Keratinocyte (primary cell): ENCODE data around the gene FBXW12. TPM values are rescaled to one million over a fixed set of nuclear protein-coding genes. Genes with fewer than 3 reads are reported as not detected.

Experiments
- DNase-seq: peaks from one replicate; pipeline ENCODE4 v3.0.0-alpha.2; 2011; ENCODE audit warnings: low read depth, missing footprints, low spot score
- FAIRE-seq: peaks from 2 replicates; lab custom pipeline; 2011; peaks lifted over from hg19 to GRCh38; lab: Jason Lieb, UNC
- H2AFZ ChIP-seq: 2 replicates; pipeline ENCODE4 v1.6.0; 2012; ENCODE audit warnings: low read length, control low read depth, inconsistent platforms; ENCODE audit not compliant: control insufficient read depth
- H3K27ac ChIP-seq: 2 replicates; pipeline ENCODE4 v1.5.1; 2011; ENCODE audit warnings: low read length; ENCODE audit not compliant: control insufficient read depth, insufficient read depth
- H3K27me3 ChIP-seq: 3 replicates; pipeline ENCODE4 v1.6.0; 2011; ENCODE audit warnings: low read length; ENCODE audit not compliant: control insufficient read depth, insufficient read depth; ENCODE audit errors: extremely low read depth
- H3K36me3 ChIP-seq, 2 experiments: 2 replicates in 1 of 2; 3 replicates in 1 of 2; pipeline ENCODE4 v1.5.1; 2011; ENCODE audit warnings: low read length in 2 of 2, mild to moderate bottlenecking in 1 of 2; ENCODE audit not compliant: control insufficient read depth in 2 of 2, insufficient read depth in 2 of 2; ENCODE audit errors: extremely low read depth in 1 of 2
- H3K4me1 ChIP-seq: 3 replicates; pipeline ENCODE4 v1.5.1; 2011; ENCODE audit warnings: low read length; ENCODE audit not compliant: control insufficient read depth, insufficient read depth; ENCODE audit errors: extremely low read depth
- H3K4me2 ChIP-seq: 3 replicates; pipeline ENCODE4 v1.6.0; 2011; ENCODE audit warnings: low read depth, low read length; ENCODE audit not compliant: control insufficient read depth, insufficient read depth; ENCODE audit errors: extremely low read depth
- H3K4me3 ChIP-seq, 3 experiments: fragments of 200-600 bp in 1 of 3; sonication (generic) in 1 of 3; 2 replicates in 2 of 3; 3 replicates in 1 of 3; pipeline ENCODE4 v1.5.1; 2011 to 2016; ENCODE audit warnings: low read length in 3 of 3, mild to moderate bottlenecking in 3 of 3, control low read depth in 2 of 3, inconsistent platforms in 1 of 3, low read depth in 1 of 3, mixed read lengths in 1 of 3, mixed run types in 1 of 3, moderate library complexity in 1 of 3; ENCODE audit not compliant: control insufficient read depth in 2 of 3, insufficient read depth in 2 of 3; ENCODE audit errors: extremely low read depth in 1 of 3
- H3K79me2 ChIP-seq: 2 replicates; pipeline ENCODE4 v1.6.0; 2012; ENCODE audit warnings: low read length; ENCODE audit not compliant: control insufficient read depth, insufficient read depth
- H3K9ac ChIP-seq: 3 replicates; pipeline ENCODE4 v1.6.0; 2011; ENCODE audit warnings: low read length; ENCODE audit not compliant: control insufficient read depth, insufficient read depth; ENCODE audit errors: extremely low read depth
- H3K9me1 ChIP-seq: 3 replicates; pipeline ENCODE4 v1.6.0; 2011; ENCODE audit warnings: low read length; ENCODE audit not compliant: control insufficient read depth, insufficient read depth; ENCODE audit errors: extremely low read depth
- H3K9me3 ChIP-seq: 2 replicates; pipeline ENCODE4 v1.5.1; 2012; ENCODE audit warnings: low read depth, low read length; ENCODE audit not compliant: control insufficient read depth
- H4K20me1 ChIP-seq: 3 replicates; pipeline ENCODE4 v1.6.0; 2011; ENCODE audit warnings: low read length; ENCODE audit not compliant: control insufficient read depth, insufficient read depth; ENCODE audit errors: extremely low read depth
- CTCF ChIP-seq, 3 experiments: IDR thresholded peaks in 1 of 3; conservative IDR thresholded peaks in 1 of 3; optimal IDR thresholded peaks in 1 of 3; 2 replicates in 2 of 3; 3 replicates in 1 of 3; pipeline versions ENCODE3 to v1.5.1; 2011; ENCODE audit warnings: low read length in 3 of 3, mild to moderate bottlenecking in 3 of 3, moderate library complexity in 2 of 3, control low read depth in 1 of 3, inconsistent platforms in 1 of 3; ENCODE audit not compliant: insufficient read depth in 2 of 3; ENCODE audit errors: extremely low read depth in 1 of 3
- EZH2 ChIP-seq: IDR thresholded peaks from one replicate; pipeline ENCODE4 v1.6.1; 2012; ENCODE audit warnings: inconsistent platforms, mild to moderate bottlenecking, low read length, moderate library complexity
- dilution Hi-C: fragments of 300-500 bp; cut with MboI; formaldehyde crosslinking; loops from one replicate; pipeline ENCODE4 v1.7.0; 2020; ENCODE audit warnings: low sequenced_read_pairs; ENCODE audit not compliant: extremely low pct_ligation_motif_present
- polyA plus RNA-seq, 5 experiments: library from polyadenylated mRNA; depleted of rRNA in 3 of 5; stranded (reverse) in 3 of 5; stranded (forward) in 1 of 5; unstranded in 1 of 5; fragments of >200 nt; gene quantifications; 1 replicate in 1 of 5; 2 replicates in 3 of 5; 3 replicates in 1 of 5; pipeline versions ENCODE4 v1.2.1 to v1.2.3, GENCODE V29; 2011 to 2012; ENCODE audit warnings: missing spikeins in 2 of 5, low read depth in 1 of 5, low replicate concordance in 1 of 5

Gene FBXW12
- polyA plus RNA-seq, 1 donor (not counting 4 experiments of a cell fraction or from before 2014, with no cell fraction given) = not detected

GRCh38 chr3:48344867-48345507 is 27.0 kb upstream of the FBXW12 start:
- Histone ChIP-seq H3K27ac (no peak overlapping the region), H3K4me3 (no peak overlapping the region), H3K4me1 (peaks cover 7% of the 10 kb centered on the region), H3K27me3 (no peaks in the 10 kb centered on the region), H3K9ac (no peak overlapping the region), H3K4me2 (no peak overlapping the region), H3K9me1 (no peaks in the 10 kb centered on the region), H3K79me2 (no peaks in the 10 kb centered on the region), H3K9me3 (no peaks in the 10 kb centered on the region), H3K36me3 (no peaks in the 10 kb centered on the region), H2AFZ (no peak overlapping the region), H4K20me1 (no peaks in the 10 kb centered on the region)
- TF ChIP-seq CTCF (optimal IDR thresholded peaks at IDR 0.05 in 1 of 3, IDR thresholded peaks at IDR 0.05 in 1 of 3, conservative IDR thresholded peaks at IDR 0.05 in 1 of 3; ENCODE audit: extremely low read depth in 1 of 3, insufficient read depth in 2 of 3, low read length in 3 of 3) (no peak), EZH2 (no peak)
- dilution Hi-C loops = no loop called here
- FAIRE-seq (no peak), DNase-seq (no peak)

- TF ChIP-seq CTCF (optimal IDR thresholded peaks at IDR 0.05 in 1 of 3, IDR thresholded peaks at IDR 0.05 in 1 of 3, conservative IDR thresholded peaks at IDR 0.05 in 1 of 3; ENCODE audit: extremely low read depth in 1 of 3, insufficient read depth in 2 of 3, low read length in 3 of 3) = no peak
- TF ChIP-seq EZH2 = no peak
- H3K4me3 ChIP-seq = no peak overlapping the region
- no peak overlapping the region for H3K9ac ChIP-seq
- no peaks in the 10 kb centered on the region for H3K9me1 ChIP-seq
- H2AFZ ChIP-seq = no peak overlapping the region
- dilution Hi-C loops = no loop called here
- no peaks in the 10 kb centered on the region for H4K20me1 ChIP-seq
- no peak for FAIRE-seq
- no peak overlapping the region for H3K4me2 ChIP-seq
- H3K36me3 ChIP-seq = no peaks in the 10 kb centered on the region
- no peak overlapping the region for H3K27ac ChIP-seq
- H3K9me3 ChIP-seq = no peaks in the 10 kb centered on the region
- H3K27me3 ChIP-seq = no peaks in the 10 kb centered on the region
- peaks cover 7% of the 10 kb centered on the region for H3K4me1 ChIP-seq
- no peaks in the 10 kb centered on the region for H3K79me2 ChIP-seq
- DNase-seq = no peak
Measured at GRCh38 chr3:48345946-48346572, 26.0 kb upstream of the FBXW12 start.
